HG02642 (cell line): ENCODE data around the gene GSE1.

Experiments used
- ATAC-seq: cut with Tn5 transposase; IDR thresholded peaks from one replicate; pipeline ENCODE4 v1.9.1; 2021; ENCODE audit warnings: mild to moderate bottlenecking; ENCODE audit not compliant: unreplicated experiment, poor library complexity

The GSE1 gene

DNA sequence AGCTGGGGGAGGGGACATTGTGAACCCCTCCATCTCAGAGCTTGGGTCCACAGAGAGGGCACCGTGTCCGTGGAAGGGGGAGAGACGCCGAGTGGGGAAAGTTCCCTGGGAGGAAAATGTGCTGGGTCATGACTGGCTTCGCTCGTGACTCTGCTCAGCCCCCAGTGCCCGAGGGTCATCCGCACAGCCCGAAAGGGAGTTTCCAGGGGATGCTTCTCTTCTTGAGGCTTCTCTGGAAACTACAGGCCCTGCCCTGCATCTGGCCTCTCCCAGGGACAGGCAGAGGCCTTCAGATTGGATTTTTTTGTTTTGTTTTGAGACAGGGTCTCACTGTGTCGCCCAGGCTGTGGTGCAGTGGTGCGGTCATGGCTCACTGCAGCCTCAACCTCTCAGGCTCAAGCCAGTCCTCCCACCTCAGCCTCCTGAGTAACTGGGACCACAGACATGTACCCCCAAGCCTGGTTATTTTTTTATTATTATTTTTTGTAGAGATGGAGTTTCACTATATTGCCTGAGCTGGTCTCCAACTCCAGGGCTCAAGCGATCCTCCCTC lies 9.8 kb upstream of the GSE1 start:
- no peak for ATAC-seq

DNA sequence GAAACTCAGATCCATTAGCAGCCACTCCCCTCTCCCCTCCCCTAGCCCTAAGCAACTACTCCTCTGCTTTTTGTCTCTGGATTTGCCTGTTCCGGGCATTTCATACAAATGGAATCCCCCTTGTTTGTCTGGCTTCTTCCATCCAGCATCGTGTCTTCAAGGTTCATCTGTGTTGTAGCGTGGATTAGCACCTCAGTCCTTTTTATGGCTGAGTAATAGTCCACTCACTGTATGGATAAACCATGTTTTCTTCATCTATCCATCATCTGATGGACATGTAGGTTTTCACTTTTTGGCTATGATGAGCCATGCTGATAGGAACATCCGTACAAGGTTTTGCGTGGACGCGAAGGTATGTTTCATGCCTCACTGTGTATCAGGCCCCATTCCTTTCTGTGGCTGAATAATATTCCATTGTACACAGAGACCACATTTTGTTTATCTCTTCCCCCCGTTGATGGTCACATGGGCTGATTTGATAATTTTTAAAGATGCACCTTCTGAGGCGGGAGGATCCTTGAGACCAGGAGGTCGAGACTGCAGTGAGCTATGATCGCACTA lies 8.9 kb upstream of the GSE1 start:
- no peak for ATAC-seq

DNA sequence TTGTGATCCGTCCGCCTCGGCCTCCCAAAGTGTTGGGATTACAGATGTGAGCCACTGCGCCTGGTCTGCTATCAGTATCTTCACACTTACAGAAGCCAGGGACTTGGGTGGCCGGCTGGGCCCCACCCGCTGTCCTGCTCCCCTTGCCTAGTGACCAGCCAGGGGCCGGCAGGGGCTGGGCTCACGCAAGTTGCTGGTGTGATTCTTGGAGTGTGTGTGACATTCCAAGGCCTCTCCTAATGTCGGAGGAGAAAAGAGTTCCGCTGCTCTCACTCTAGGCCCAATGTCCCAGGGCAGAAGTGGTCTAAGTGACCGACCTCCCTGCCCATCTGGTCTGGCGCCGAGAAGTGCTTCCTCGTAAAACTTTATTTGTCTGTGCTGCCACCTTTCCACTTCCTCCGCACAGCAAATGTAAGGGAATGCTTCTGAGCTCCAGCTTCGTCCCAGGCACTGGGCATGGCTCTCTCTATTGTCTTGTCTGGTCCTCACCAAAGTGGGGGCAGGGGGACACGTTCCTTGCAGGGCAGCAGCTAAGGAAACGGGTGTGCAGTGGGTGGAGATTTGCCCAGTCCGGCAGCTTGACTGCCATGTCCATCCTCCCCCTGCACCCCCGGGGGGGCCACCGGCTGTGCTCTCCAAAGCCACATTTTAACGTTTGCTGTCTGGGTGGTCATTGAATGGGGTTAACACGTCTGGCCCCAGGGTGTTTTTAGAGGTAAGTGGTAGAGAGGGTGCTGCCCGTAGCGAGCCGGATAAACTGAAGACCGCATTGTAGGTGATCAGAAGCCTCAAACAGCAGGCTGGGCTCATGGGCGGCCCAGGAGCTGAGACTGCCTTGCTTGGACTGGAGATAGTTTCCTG lies 7.8 kb upstream of the GSE1 start:
- ATAC-seq, result no peak

DNA sequence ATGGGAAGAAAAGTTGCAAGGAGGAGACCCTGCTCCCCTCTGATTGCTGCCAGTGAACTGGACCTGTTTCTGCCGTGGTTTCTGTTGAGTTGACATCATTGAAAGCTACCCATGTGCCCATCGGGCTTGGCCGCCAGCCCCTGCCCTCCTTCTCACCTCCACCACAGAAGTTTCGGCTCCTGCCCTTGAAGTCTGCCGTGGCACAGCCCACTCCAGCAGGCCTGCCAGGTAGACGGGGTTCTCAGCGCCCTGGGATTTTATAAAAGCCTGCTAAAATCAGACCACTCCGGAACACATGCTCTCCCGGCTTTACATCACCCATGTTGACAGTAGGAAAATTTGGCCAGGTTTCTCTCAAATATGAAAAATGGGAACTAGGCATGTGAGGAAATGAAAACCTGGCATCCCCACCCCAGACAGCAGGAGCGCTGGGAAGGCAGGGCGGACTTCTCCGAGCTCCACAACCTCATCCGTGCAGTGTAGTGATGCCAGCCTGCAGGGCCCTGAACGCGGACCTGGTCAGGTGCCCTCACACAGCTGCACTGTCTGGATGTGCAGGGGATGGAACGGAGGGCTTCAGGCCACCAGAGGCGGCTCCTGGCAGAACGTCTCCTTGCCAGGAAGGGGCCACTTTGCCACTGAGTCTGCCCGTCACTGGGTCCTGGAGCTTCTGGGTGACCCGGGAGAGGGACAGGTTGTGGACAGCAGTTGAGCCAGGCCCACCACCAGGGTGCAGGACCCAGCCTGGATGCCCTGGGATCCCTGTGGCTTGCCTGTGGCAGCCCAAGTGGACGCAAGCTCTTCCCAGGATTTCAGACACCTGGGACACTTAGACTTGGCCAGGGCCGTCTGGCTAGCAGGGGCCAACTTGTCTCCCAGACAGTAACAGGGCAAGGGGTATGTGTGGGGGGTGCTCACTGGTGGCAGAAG lies 6.9 kb upstream of the GSE1 start:
- no peak for ATAC-seq

DNA sequence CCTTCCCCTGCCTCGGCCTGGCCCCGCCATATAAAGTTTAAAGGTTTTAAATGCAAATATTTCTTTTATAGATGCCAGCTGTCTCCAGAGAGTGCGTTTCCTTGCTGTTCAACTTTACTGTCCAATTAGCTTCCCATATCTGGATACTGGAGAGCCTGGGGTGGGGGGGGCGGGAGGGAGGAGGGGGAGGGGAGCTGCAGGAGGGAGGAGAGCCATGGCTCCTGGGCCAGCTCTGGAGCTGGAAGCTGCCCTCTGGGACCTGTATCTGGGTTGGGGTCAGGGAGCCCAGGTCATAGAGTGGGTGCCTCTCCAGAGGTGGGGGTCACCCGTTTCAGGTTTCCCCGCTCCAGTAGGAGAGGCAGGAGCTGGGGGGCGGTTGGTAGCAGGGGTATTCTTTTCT lies 6.2 kb upstream of the GSE1 start:
- no peak for ATAC-seq

DNA sequence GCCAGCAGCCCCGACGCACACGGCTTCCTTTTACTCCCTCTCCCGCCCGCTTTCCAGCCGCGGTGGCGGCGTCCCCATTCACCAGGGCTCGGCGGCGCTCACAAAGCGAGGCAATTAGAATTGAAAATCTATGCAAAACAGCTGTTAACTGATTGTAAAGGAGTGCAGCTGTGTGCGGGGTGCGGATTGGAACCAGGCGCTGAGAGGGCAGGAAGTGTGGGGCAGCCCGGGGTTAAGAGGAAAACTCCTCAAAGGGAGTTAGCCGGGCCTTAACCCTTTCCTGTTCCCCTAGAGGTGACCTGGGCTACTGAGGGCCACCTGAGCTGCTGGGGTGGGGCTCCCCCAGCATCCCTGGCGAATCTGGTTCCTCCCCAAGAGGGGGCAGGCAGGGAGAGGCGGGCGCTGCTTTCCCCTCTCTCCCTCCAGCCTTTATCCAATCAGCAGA lies 5.8 kb upstream of the GSE1 start:
- no peak for ATAC-seq

DNA sequence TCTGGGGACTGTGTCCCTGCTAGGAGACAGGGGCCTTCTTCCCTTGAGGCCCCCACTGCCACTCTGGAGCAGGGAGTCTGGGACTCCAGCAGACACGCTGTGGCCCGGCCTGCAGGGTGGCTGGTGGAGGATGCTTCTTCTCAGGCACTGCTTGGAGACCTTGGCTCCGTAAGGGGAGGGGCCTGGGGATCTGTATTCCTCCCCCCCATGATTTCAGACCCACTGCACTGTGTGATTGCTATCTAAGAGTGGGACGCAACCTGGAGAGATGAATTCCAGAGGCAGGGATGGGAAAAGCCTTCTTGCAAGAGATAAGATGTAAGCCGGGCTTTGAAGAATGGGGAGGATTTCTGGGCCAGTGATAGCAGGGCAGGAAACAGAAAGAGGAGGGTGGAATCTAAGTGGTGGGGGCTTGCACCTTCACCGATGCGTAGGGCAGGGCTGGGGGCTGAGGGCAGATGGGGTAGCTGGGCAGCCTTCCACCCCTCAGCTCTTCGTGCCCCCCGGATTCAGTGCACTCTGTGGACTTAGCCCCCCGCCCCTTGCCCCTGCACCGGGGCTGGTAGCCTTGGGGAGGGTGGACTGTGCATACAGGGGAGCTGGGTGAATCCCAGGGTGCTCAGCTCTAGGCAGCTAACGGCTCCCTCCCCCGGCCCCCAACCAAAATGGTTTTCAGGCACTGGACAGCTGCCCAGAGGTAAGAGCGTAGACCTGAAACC lies 5.2 kb upstream of the GSE1 start:
- ATAC-seq, result no peak

DNA sequence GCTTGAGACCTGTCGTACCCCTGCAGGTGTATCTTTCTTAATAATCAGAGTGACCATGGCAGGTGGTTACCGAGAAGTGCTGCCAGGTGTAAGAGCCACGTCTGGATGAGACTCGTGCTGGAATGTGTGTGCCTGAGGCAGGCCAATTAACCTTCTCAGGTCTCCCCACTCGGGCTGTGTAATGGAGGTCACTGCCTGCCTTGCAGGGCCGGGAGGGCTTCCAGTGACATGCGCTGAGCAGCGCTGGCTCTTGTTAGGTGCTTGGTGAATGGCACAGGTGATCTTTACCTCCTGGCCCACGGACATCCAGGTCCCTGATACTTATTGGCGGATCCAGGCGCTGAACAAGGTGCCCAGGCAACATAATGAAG lies 4.6 kb upstream of the GSE1 start:
- no peak for ATAC-seq

DNA sequence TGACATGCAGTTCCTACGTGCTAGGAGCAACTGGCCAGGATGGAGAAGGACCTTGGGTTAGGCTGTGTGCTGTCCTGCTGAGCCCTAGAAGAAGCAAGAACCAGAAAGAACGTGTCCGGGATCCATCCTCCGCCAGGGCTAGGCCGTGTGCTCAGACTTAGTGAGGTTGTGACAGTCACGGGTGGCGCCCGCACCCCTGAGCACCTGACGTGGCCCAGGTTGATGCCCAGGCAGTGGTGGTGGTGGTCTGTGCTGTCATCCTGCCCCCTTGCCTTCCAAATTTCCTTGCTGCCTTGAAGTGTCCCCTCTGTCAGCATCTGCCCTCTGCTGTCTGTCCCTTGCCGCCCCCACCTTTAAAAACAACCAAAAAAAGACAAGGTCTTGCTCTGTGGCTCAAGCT lies 4.2 kb upstream of the GSE1 start:
- ATAC-seq, result no peak

DNA sequence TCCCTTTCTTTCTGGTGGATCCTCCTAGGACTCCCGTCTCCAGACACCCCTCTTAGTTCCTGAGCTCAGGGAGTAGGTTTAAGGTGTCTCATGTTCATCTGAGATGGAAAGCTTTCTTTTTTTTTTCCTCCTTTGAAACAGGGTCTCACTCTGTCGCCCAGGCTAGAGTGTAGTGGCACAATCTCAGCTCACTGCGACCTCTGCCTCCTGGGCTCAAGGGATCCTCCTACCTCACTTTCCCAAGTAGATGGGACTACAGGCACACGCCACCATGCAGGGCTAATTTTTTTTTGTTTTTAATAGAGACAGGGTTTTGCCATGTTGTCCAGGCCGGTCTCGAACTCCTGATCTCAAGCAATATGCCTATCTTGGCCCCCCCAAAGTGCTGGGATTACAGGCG lies 3.6 kb upstream of the GSE1 start:
- no peak for ATAC-seq

DNA sequence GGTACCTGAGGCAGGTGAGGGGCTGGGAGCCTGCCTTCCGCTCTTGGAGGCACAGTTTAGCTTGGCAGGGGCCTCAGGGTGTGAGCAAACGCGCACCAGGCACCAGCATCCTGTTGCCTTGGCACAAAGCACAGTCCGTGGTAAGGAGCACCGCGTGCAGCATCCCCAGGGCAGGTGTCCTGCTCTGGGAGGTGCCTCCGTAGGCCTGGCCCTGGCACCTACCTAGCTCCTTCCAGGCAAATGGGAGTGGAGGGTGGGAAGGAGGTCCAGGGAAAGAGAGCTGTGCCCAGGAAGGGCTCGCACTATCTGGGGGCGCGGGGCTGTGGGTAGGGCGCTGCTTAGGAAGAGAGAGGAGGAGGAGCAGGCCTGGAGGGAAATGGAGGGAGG lies 3.1 kb upstream of the GSE1 start:
- no peak for ATAC-seq

DNA sequence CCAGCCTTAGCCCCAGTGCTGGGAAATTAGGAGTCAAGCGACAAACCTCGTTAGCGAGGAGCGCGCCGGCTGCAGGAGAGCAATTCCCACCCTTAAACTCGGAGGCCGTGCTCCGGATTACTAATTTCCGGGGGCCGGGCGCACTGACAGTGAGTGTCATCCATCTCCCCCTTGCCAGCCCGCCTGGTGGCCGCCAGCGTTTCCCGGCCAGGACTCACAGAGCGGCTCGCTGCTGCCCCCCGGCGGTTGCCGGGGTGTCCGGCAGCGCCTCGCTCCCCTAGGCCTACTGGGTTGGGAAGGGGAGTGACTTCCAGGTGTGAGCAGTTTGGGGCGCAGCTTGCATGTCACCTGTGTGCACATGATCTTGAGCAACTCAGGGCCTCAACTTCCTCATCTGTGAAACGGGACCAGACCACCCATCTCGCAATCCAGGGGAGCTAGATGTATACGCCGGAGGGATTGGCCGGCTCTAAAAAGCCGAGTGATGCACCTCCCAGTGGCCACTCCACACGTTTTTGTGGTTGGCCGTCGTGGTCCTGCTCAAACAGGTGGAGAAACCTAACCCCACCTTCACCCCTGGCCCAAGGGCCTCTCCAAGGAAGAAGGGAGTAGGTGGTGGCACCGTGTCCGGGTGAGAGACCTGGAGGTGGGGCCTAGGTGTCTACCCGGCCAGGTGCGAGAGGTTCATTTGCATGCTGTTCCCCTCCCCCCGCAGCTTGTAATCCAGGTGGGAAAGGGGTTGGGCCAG lies 2.5 kb upstream of the GSE1 start:
- peak; percentile 41 for ATAC-seq

DNA sequence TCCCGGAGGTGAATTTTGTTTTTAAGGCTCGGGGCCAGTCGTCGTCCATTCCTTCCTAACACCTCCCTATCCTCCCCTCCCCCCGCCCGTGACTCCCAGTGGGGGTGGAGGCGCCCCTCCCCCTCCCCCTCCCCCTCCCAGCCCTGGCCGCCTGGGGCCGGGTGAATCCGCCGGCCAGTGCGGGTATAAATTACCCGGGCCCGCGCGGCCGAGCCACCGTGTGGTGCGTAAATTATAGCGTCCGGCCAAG lies 2.0 kb upstream of the GSE1 start:
- ATAC-seq, result no peak

DNA sequence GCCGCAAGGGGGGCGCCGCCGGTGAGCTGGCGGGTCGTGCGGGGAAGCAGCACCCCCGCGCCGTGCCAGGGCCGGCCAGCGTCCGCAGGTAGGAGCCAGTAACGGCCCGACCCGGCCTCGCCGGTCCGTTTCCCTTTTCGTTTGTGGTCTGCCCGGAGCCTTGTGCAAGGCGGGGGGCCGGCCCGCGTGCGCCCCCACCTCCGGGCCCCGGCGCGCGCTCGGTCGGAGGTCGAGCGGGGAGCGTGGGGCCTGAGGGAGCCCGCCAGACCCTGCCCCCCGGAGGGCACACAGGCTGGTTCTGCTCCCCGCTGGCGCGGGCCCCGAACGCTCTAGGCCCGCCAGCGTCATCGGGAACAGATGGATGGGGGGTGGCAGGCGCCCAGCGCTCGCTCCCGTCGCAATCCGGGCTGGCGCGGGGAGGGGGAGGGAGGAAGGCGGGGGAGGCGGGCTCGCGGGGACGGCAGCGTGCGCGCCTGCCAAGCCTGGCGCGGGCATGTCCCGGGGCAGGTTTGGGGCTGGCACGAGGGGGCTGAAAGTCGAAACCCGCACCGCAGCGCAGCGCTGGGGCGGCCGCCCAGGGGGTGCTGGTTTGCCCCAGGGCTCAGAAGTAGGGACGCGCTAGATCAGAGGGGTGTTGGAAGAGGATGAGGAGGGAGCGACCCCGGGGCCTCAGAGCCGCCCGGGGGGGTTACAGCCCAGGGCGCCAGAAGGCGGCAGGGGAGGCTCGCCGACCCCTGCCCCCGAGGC lies 1.5 kb upstream of the GSE1 start:
- ATAC-seq, result no peak

DNA sequence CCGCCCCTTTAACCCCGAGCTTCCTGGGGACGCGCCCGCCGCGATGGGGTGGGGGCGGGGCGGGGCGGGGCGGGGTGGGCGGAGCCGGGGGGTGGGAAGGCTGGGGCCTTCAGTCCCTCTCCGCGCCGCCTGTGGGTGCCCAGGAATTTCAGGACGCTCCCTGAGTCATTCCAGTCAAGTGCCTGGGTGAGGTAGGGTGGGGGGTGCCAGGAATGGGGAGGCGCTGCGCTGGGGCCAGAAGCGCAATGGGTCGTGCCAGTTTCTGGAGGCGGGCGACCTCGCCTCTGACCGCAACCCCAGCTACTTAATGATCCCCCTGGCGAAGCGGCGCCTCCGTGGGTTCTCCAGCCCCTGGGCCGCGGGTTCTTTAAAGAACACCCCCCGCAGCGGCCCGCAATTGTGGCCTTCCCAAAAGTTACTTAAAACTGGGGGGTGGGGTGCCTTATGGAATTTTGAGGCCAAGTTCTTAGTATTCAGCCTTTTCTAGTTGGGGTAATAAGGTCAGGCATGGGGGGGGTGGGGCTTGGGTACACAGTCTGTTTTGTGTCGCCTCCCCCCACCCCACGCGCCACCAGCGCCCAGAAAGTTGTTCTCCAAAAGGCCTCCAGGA lies 826 bp upstream of the GSE1 start:
- no peak for ATAC-seq

DNA sequence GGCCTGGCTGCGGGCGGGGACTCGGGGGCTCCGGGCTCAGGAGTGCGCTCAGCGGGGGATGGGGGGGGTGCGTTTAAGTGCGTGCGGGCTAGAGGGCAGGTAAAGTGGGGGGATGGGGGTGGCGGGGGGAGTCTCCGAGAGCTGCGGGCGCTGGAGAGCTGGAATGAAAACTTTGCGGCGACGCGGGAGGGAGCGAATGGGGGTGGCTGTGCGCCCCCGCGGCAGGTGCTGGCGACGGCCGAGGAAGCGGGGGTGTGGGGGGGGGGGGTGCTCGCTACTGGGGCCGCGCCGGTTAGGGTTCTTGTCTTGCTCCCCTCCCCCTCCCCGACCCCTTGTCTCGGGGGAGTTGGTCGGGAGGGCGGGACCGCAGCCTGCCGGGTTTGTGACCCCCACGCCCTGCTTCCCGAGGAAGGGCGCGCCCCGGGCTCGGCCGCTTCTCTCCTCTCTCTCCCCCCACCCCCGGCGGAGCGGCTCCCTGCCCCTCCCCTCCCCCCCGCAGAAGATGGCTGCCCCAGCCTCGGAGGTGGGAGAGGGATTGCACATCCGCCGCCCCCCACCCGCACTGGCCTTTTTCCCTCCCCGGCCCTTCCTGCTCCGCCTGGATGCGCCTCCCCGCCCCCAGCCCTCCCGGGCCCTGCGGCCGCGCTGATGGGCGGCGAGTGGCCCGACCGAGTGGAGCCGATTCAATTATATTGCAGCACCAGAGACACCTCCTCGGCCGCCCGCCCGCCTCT lies 649 bp downstream of the GSE1 start:
- no peak for ATAC-seq

DNA sequence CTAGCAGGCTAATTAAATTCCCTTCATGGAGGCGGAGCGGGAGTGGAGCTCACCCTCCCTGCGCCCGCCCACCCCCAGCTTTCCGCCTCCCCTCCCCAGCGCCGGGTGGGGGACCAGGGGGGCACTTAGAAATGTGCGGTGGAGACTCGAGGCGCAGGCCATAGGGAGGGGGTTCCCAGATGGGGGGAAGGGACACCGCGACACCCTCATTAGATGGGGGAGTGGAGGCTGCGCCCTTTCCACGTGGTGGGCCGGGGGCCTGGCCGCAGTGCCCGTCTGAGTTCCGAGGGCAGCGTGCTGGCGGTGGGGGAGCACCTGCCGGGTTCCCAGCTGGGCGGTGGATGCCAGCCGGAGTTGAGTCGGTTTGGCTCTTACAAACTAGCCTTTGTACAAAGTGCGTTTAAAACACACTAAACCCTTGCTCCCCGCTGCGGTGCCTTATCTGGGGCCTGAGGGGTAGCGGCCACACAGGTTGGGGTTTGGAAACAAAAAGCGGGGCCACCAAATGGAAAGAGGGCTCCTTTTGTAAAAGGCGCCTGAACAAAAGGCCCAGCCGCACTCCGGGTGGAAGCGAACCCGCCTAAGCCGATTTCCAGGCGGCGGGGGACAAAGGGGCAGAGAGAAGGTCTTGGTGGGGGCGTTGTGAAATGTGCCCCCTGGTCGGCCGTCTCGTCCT lies 1.4 kb downstream of the GSE1 start:
- no peak for ATAC-seq
